Measurements from ENCODE around the gene NAA10.

Gene NAA10

DNA sequence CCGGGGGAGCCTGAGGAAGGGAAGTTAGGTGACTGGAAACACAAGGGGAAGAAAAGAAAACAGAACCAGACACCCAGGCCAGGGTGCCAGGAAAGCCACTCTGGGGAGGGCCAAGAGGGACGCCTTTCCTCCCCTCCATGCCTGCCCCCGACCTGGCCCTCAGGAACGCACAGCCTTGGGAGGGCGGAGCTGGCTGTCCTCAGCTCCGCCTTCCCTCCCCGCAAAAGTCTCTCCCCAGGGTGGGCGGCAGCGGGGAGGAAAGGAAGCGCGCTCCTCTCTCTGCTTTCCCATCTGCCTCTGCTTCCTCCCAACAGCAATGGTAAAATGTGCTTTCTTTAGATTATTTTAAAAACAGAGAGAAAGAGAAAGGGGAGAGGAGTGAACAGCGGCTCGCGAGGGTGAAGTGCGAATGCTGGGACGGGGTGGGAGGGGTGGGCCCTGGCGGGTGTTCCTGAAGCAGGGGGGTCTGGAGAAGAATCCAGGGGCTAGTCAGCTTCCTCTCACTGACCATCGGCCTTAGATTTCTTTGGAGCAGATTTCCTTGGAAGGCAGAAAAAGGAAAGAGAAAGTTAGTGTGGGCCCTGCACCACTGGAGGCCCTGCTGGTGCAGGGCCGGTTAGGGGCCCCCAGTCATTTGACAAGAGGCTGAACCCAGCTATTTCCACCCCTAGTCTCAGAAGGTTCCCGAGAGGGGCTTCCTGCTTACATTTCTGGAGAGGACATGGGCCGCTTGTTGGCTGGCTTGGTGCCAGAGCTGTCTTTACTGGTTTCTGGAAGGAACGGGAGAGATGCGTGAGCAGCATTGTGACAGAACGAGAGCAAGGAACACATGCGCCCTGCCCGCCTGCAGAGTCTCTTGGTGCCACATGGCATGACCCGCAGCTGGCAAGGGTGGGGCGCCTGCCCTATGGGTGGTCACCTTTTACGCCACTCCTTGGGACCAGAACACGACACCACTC, 14.3 kb upstream of the NAA10 start:
- no peak for DNase-seq (ENCODE audit: low read depth)

DNA sequence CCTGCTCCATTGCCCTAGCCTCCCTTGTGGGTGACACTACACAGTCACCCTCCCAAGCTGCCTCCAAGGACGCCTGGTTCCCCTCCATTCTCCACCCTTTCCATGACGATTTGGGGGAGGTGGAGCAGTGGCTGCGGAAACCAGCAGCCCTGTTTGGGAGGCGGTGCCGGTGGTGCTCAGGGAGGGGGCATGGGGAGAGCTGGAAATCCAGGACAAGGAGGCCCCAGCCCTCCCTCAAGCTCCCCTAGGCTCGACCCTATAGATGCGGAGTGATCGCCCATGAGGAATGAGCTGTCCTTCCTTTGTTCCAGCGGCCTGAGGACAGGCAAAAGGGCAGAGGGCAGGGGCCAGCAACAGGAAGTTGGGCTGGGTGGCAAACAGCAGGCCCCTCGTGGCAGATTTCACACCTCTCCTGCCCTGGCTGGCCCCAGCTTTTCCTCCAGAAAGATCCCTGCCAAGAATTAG, 13.2 kb upstream of the NAA10 start:
- no peak for DNase-seq (ENCODE audit: low read depth)

DNA sequence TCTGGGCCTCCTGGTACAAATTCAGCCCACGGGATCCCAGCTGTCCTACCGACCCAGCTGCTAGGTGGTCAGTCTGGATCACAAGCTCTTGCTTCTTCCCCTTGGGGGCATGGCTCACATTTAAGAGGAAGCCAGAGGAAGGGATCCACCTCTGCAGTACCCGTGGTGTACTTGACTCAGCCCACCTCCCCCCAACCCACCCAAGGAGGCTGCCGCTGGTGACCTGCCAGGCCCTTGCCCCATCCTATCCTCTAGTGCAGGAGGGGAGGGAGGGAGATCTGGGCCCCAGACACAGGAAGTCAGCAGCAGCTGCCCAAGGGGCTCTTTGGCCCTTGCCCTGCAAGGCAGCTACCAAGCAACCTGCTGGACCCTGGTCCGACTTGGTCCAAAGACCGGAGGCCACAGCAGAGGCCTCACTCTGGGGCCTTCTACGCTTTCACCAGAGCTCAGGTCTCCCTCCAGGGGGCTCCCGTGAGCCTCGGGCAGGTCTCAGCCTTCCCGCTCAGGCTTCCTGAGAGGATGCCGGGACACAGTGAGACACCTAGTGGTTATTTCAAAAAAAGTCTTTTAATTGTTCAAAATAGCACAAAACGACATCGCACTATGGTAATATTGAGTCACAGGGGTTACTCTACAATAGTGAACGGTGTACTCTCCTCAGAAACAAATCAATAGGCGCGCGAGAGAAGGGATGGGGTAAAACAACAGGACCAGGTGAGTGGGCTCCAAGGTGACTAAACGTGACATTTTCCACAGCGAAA, 12.4 kb upstream of the NAA10 start:
- peak; percentile 49 for DNase-seq (ENCODE audit: low read depth)

DNA sequence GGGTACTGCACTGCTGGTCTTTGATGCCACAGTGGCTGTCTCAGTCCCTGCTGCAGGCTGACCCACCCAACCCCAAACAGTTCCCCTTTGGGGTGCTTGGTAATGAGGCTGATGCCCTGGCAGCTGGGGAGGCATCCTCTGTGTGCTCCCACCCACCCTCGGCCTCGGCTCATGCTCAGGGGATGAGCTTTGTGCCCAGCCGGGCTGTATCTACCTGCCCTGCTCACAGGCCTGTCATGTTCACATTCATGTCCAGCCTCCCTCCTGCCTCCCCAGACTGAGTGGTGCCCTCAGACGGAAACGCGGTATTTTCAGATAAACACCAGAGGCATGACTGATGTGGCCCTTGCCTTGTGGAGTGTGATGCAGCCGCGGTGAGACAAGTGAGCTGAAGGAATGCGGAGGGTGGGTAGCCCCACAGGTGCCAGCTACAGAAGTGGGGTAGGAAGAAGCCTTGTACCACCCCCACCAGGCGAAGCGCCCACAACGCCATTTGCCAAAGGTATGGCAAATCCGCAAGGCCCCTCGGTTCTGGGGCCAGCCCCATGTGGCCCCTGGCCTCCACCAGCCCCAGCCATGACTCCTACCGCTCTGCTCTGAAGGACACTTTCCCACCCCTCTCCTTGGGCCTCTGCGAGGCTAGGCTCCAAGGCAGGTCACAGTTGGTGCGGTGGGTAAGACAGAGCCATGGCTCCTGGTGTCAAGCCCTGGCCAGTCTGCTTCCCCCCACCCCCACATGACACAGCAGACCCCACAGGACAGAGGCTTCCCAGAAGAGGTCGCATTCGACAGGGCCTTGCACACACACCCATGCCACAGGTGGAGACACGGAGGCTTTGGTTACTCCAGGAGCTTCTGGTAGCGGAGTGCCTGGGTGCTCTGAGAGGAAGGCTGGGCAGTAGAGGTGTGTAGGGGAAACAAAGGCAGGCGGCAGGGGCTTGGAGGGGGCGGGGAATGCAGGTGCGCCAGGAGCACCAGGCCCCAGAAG, 11.4 kb upstream of the NAA10 start:
- no peak for DNase-seq (ENCODE audit: low read depth)

DNA sequence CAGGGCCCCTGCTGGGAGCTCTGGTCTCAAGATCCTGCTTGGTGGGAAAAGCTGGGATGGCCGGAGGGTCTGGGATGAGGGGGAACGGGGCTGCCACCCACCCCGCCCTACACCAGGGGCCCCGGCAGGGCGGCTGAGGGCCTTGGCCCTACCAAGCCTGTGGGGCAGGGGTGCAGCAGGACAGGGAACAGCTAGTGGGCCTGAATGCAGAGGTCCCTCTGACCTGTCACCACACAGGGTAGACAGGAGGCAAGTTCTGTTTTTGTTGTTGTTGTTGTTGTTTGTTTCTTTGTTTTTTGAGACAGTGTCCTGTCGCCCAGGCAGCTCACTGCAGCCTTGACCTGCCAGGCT, 9.9 kb upstream of the NAA10 start:
- DNase-seq (ENCODE audit: low read depth) = no peak

DNA sequence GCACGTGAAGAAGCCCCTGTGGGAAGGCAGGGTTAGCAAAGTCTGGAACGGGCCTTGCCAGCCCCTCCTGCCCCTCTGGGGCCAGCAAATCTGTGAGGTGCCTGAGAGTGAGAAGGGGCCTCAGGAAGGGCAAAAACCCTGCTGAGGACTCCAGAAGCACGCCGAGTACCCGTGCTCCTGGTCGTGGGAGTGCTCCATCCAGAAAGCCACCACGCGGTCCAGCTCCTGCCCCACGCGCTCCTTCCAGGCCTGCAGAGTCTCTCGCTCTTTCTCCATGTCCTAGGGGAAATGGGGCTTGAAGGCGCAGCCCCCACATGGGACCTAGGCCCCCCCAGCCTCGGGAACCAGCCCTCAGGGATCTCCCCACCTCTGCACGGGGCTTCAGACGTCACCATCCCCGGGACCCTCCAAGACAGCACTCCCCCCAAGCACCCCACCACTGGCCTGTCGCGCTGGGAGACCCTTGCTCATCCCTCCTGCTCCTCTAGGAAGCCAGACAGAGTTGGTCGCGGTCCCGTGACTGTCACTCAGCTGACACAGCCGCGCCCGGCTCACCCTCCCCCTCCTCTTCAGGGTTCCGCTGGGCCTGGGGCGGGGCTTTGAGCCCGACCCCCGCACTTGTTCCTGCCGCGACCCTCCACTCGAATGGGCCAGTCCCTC, 9.4 kb upstream of the NAA10 start, which contains the start of gene RENBP:
RENBP (minus strand) TSS at position 504 of the 660 bp plus-strand sequence; CDS start at position 471, 33 bp downstream.
- DNase-seq (ENCODE audit: low read depth) = no peak

DNA sequence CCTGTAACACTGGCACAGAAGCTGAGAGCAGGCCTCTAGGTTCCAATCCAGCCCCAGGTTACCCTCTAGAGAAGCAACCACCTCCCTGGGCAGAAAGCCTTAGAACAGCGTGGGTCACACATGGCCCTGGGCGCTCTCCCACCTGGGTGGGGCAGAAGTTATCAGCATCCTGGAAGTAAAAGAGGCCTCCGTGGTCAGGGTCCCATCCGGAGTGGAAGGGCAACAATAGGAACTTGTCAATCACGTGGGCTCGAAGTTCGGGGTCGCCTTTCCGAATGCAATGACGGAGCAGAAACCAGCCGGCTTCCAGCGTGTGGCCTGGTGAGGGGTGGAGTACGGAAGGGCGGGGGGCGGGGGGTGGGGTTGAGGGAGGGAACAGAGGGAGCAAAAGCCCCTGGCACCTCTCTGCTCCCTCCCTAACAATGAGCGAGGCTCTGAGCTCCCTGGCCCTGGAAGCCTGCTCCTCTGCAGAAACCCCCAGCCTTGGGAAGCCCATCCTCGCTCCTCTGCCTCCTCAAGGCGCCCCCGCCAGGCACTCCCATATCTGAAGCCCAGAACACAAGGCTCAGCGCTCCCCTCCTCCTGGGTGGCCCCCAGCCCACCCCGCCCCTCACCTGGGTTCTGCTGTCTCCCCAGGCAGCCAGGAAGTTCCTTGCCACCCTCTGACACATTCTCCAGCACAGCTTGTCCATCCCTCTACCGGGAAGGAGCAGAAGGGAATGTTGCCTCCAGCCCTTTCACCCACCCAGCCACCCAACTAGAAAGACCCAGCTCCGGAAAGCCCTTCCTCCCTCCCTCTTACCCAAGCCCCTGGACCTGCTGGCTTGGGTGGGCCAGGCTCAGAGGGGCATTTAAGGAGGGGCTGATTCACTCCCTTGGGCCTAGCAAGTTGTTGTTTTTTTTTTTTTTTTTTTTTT, 6.8 kb upstream of the NAA10 start:
- DNase-seq (ENCODE audit: low read depth) = no peak

DNA sequence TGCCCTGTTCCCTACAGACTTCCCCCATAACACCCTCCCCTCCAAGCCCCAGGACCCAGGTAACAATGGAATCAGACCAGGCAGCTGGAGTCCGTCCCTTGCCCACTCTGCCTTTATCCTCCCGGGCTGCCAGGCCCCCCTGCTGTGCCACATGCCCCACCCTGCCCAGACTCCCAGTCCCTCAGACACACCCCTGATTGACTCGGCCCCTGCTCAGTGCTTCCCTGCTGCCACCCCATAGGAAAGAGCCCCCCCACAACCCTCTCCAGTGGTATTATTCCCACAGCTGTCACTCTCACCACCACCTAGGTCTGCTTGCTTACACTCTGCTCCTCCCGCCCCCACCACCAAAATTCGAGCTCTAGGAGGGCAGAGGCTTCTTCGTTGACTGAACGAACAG, 4.7 kb upstream of the NAA10 start:
- DNase-seq (ENCODE audit: low read depth) = no peak

DNA sequence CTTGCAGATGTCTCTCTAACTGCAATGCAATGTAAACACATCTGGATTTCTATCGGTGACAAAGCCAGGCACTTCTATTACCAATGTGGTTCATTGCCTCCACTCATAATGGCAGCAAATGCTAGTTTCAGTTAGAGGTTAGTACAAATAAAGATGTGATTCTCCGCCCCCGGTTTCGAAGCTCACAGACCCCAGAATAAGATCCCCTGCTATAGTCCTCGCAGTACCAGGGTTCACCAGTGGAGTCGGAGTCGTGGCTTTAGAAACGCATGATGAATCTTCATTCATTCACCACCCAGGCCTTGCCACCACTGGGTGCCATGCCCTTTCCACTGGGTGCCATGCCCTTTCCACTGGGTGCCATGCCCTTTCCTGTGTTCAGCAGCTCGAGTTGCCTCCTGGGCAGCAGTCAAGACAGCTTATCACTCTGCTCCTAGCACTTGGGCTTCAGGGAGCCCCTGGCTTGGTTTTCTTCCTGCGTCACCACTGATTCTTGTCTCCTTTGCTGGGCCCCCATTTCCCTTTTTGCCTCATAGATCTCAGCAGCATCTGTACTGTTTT, 3.5 kb upstream of the NAA10 start:
- DNase-seq (ENCODE audit: low read depth) = no peak

DNA sequence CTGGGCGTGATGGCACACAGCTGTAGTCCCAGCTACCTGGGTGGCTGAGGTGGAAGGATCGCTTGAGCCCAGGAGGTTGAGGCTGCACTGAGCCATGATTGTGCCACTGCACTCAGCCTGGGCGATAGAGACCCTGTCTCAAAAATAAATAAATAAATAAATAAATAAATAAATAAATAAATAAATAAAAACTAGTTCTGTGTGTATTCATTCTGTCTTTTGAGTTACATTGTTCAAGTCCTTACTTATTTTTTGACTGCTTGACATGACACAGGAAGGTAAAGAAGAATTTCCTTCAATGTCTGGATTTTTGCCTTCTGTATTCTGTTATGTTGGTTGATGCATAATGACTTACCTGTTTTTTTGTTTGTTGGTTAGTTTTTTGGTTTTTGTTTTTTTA, 2.2 kb upstream of the NAA10 start:
- DNase-seq (ENCODE audit: low read depth) = no peak

DNA sequence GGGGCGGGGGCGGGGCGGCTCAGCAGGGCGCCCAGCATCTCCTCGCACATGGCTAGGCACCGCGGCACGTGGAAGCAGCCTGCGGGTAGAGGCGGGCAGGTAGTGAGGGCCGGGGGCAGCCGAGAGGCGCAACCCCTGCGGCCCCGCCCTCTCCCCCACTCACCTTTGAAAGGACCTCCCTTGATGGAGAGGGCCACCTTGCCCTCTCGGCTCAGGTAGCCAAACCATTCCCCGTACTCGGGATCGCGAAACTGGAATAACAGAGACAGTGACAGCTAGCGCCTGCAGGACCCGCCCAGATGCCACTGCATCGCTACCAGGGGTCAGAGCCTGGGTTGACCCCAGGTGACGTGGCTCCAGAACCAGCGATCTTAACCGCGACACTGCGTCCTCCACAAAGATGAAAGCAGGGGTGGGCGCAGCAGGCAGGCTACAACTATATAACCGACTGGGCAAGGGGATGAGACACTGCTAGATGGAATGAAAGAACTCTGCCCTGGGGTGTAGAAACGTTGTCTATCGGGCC, 552 bp upstream of the NAA10 start:
- DNase-seq (ENCODE audit: low read depth) = no peak

DNA sequence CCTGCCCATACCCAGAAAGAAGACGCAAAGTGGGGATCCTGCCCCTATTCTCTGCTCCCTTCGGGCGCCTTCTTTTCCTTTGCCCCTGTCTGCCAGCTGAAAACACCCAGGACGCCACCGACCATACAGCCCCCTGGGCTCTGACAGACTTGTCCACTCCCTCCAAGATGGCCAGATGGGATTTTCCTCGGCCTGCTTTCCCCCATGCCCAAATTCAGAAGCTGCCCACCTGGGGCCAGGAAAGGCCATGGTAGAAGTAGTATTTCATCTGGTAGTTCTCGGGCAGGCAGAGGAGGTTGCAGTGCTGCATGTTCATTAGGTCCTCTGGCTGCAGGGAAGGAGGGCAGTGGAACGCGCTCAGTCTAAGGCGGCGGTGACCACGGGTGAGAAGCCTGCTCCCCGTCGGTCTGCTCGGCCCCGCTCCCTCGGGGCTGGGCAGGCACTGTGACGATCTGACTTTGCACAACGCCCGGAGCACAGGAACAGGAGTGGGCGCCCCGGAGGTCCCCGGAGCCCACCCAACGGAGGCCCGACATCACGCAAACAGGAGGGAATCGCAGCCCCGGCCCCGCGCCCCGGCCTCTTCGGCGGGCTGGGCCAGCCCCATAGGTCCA, 582 bp downstream of the NAA10 start:
- no peak for DNase-seq (ENCODE audit: low read depth)

DNA sequence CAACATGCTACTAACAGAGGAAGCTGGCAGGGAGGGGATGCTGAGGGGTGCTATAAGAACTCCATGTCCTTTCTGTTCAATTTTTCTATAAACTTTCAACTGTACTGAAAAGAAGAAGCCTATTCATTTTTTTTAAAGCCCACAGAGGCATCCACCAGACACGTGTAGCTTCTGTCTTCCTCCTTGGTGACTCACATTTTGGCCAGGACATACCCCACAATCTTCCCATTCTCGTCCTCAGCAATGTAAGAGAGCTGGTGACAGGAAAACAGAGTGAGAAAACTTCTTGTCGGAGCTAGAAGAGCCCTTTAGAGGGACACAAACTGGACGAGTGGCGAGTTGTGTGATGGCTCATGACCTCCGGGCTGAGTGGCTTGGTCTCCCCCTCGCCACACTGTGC, 1.1 kb downstream of the NAA10 start:
- DNase-seq (ENCODE audit: low read depth) = peak; percentile 34

DNA sequence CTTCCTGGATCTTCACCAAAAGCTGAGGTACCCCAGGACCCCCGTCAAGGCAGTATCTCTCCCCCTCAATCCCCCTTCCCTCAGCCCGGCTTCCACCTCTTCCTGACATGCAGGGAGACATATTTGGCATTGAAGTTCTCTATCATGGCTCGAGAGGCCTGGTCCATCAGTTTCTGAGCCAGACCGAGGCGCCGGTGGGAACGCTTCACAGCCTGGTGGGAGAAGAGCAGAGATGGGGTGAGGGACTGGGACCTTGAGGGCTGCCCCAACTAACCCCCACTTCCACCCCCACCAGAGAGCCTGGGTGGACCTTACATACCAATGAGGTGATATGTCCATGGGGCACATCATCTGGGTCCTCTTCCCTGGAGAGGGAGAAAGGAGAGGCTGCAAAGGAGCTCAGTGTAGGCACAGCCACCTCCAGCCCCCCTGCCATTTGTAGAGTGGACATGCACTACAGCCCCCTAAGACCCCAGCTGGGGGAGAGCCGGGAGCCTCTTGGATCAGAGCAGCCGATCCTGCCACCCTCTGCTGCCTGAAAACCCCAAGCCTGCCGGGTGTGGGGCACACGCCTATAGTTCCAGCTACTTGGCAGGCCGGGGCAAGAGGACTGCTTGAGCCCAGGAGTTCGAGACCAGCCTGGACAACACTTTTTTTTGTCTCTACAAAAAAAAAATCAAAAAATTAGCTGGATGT, 2.5 kb downstream of the NAA10 start:
- no peak for DNase-seq (ENCODE audit: low read depth)

DNA sequence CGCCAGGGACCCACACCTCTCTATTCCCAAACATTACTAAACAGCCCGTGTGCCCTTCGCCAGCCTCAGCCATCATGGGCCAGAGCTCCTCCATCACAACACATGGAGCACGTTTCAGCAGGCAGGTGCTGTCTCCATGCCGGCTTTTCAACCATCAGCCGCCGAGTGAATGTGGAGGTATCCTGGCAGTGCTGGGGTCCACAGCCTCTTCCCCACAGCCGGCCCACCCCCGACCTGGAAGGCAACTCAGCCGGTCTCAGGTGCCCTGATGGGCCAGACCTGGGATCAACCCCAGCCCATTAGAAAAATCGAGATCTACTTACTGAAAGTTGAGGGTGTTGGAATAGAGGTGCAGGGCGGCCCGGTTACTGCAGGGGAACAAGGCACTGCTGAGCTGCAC, 3.1 kb downstream of the NAA10 start:
- no peak for DNase-seq (ENCODE audit: low read depth)

DNA sequence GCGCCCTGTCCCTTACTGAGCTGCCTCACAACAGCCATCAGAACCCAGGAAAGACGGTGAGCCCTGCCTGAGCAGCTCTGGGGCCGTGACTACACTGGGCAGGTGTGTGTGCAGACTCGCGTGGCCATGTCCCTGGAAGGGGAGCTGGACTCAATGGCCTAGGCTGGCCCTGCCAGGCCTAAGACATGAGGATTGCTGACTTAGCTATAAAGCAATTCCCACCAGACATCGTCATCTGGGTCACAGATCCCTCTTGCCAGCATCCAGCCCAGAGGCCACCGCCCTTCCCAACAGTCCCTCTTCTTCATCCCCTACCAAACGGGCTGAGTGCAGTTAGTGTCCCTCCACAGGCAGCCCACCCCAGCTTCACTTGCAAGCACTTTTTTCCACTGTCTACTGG, 3.7 kb downstream of the NAA10 start:
- no peak for DNase-seq (ENCODE audit: low read depth)

DNA sequence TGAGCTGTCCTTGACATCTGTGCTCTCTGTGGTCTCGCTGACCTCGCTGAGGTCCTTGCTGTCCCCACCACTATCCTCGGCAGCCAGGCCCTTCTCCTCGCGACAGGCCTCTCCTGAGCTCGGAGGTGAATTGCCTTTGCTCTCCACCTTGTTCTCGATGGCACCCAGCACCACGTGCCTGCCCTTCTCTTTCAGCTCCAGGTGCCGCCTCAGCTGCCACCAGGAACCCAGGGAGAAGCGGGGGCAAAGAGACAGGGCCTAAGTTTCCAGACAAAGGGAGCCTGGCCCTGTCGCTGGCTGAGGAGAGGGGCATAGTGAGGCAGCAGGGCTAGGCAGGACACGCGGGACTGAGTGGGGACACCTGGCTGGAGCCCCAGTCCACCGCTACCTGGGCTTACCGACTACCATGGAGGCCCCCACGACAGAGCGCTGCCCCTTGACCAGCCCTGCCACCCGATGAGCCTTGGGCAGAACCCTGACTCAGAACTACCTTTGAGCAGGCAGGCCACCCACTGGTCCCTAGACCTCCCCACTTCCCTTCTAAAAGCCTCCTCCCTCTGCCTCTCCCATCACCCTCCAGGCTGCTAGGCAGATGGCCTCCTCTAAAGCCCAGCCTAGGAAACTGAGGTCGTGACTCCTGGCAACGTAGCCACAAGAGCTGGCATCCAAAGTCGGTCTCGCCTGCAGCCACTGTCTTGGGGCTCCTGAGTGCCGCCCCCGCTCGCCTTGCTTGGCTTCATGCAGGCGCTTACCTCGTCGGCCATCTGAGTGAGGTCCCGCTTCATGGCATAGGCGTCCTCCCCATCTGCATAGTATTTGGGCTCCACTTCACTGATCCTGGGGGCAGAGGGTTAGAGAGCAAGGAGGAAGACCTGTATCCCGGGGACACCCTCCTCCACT, 4.6 kb downstream of the NAA10 start:
- DNase-seq (ENCODE audit: low read depth) = no peak

DNA sequence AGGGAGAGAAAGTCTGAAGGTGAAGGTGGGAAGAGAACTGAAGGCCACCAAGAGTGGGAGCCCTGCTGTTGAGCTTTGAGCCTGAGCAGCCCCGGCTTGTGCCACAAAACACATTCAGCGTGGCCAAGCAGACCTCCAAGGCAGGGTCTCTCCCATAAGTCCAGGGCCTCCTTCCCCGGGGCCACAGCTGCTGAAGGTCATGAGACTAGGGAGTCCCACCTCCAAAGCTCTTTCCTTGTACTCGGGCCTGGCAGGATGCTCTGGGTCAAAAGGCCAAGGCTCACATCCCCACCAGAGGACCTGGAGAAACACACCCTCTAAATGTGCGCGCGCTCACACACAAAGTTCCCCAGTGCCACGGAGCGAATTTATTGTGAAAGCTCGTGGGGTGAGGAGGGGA, 5.3 kb downstream of the NAA10 start:
- DNase-seq (ENCODE audit: low read depth) = no peak
